HG02852 (cell line): ENCODE measurements around the gene RBPJL.

Source experiments
- ATAC-seq: cut with Tn5 transposase; IDR thresholded peaks from one replicate; pipeline ENCODE4 v1.9.1; 2021; ENCODE audit warnings: mild to moderate bottlenecking, moderate library complexity; ENCODE audit not compliant: unreplicated experiment

RBPJL gene

DNA sequence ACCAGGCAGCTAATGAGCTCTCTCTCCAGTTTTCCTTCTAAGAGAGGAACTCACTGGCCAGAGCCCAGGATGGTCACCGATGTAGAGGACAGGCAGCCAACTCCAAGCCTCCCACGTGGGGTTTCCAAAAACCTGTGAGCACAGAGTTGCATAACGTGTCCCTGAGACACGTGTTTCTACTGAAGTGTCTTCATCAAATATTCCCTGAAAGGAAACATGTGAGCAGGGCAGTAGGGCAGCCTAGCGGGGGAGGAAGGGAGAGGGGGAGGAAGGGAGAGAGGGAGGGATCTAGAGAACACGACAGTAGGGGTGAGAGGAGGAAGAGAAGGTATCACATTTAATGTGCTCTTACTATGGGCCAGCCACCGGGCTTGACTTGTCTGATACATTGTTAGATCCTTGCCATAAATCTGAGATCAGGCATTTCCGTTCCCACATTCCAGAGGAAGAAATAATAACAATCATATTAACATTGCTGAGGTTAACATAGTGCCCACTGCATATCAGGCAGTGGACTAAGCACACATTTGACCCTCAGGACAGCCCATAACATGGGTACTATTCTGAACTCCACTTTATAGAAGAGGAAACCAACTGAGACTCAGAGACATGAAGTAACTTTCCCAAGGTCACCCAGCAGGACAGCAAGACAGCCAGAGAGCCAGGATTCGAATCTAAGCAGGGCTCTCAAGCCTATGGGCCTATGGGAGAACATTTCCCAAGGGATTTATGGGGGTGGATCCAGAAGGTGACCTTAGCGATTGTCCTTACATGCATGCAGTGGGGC lies 51.8 kb downstream of the RBPJL start:
- ATAC-seq = no peak

DNA sequence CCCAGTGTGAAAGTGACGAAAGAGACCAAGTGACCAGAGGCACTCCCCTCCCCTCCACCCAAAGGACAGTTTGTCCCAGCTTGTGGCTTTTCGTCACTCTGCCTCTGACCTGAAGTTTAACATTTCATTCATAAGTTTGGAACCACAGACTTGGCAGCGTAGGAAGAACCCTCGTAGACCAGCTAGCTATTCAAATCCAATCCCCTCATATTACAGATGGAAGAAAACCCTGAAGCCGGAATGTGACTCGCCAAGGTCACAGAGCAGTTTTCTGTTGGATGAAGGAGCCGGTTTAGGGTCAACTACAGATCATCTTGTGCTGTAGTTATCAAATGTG lies 52.4 kb downstream of the RBPJL start:
- ATAC-seq = no peak

DNA sequence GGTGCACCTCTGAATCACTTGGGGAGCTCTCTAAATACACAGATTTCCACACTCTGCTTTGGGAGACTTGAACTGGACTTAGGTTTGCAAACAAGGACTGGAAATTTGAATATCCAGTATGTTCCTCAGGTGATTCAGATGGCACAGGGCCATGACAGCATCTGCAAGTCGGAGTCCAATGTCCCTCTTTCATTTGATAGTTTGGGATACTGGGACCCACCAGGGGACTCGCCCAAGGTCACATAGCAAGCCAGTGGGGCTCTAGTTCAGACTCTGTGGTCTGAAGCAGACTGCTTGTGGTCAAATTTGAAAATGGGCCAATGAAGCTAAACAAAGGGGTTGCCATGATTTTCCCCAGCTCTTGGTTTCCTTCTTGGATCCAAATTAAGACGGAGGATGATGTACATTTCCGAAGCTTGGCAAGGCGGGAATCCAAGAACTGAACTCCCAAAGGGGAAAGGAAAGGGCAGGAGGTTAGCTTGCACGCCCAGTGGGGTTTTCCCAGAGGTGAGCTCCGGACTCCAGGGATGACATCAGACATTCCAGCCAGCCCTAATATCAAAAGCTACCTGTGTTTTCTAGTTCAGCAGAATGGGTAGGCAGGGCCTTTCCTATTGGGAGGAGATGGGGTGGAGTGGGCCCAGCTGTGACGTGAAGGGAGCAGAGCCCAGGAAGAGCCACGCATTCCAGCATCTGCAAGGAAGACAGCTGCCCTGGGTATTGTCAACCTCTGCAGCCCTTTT lies 52.9 kb downstream of the RBPJL start:
- ATAC-seq = no peak

DNA sequence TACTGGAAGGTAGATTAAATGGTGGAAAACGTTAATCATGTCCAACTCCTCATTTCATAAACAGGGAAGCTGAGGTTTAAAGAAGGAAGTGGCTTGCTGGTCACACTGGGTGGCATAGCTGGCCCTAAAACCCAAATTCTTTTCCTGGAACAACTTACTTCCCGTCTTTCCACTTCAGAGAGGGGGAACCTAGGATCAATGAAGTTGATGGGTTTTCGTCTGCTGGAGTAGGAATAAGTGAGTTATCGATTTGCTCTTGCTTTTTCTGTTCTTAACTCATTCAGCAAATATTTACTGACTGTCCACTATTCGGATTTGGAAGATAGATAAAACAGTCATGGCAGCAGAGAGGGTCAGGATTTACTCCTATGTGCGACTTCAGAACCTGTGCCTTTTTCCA lies 55.2 kb downstream of the RBPJL start:
- no peak for ATAC-seq

DNA sequence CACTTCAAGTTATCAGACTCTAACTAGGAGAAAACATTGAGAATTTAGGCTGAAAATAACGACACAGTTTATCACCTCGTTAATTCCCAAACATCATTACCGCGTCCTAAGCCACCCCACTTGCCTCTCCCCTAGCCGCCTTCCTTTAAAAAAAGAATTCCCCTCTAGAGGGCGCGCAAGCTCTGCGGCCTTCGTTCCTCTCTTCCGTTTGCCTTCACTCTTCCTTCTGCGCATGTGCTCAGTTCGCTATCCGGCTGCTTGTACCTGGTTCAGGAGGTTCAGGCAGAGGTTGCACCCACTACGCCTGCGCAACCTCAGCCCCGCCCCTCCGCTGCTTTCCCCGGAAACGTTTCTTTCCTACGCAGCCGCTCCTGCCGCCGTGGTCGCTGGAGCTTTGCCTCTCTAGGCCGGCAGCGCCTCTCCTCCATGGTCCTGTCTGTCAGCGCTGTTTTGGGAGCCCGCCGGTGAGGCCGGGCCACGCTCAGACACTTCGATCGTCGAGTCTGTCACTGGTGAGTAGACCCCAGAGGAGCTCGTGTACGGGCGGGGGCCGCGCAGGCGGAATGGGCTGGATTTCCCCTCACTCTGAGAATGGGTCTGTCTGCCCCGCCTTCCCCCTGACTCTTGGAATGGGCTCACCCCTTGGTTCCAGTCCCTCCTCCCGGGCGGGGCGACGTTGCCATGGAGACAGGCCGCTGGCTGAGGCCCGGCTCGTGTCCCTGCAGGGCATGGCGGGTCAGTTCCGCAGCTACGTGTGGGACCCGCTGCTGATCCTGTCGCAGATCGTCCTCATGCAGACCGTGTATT lies 56.4 kb downstream of the RBPJL start, which contains the start of gene SYS1:
TSS of gene SYS1 (plus strand) at position 353 of the 807 bp plus-strand sequence. CDS start at position 729, 376 bp downstream.
- ATAC-seq = peak; percentile 78

DNA sequence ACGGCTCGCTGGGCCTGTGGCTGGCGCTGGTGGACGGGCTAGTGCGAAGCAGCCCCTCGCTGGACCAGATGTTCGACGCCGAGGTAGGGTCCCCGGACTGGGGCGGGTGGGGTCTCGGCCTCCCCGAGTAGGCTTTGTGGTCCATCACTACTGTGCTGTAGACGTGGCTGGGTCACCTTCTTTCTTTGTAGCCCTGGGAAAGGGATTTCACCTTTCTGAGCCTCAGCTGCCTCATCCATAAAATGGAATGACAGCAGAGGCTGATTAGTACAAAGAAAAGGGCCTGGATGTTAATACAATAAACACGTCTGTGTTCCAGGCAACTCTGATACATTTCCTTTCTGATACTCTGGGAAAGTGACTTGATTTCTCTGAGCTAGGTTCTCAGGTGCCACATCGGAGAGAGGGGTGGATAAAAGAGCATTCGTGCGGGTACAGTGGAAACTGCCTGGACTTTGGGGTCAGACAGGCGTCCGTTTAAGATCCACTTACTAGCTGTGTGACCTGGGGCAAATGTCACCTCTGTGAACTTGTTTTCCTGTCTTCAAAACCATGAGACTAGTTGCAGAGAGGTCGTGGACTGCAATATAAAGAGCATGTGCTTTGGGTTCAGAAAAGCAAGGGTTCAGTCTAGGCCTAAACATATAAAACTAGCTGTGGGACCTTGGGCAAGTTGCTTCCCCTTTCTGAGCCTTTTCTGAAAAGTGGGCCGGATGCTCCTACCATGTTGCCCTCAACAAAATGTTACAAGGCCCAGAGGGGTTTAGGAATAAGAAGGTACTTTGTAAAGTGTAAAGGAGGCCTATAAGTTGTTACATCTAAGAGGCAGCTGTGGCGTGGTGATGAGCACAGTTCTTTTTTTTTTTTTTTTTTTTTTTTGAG lies 57.2 kb downstream of the RBPJL start:
- no peak for ATAC-seq

DNA sequence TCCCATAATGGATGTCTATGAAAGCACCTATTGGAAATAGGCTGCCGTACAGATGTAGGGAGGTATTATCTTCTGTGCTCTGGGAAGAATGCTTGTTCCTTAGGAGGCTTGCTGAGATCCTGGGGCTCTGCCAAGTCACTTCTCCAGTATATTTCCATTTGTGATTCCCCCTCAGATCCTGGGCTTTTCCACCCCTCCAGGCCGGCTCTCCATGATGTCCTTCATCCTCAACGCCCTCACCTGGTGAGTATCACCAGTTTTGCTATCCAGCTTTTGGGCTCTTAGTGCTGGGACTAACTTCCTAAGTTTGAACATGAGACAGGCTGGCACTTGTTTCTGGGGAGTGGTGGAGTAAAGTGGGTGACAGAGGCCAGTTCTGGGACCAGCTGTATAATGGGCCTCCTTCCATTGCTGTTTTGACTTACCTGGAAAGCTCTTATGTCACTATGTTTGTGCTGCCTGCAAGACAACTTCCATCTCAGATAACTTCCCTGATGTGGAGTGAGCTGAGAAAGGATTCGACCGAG lies 58.9 kb downstream of the RBPJL start:
- no peak for ATAC-seq

DNA sequence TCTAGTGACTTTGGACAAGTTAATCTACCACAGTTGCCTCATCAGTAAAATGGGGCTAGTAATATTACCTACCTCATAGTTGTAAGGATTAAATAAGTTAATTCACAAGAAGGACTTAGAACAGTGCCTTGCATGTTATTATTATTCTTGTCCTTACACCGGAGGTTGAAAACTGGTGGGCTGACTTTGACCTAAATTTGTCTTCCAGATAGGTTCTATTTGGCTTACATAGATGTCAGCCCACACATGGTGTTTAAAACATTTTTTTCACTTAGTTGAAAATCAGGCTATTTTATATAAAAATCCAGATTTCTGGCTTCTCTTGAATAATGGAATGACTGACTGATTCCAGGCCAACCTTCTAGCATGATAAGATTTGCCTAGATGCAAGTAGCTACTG lies 59.6 kb downstream of the RBPJL start:
- ATAC-seq = no peak

DNA sequence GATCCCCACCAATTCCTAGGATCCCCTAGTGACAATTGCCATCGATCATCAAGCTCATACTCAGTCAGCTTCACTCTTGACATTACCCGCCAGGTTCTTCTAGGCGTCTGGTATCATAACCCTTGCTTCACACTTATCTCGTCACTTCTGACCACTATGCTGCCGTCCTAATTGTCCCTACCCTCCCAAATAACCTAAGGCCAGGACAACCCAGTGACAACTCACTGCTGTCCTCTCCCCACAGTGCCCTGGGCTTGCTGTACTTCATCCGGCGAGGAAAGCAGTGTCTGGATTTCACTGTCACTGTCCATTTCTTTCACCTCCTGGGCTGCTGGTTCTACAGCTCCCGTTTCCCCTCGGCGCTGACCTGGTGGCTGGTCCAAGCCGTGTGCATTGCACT lies 60.0 kb downstream of the RBPJL start:
- ATAC-seq = no peak

DNA sequence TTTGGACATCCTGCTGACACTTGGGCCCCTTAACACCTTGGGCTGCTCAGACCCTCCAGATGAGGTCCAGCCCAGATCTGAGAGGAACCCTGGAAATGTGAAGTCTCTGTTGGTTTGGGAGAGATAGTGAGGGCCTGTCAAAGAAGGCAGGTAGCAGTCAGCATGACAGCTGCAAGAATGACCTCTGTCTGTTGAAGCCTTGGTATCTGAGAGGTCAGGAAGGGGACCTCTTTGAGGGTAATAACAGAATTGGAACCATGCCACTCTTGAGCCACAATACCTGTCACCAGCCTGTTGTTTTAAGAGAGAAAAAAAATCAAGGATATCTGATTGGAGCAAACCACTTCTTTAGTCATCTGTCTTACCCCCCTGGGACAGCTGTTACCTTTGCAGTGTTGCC lies 60.5 kb downstream of the RBPJL start:
- ATAC-seq = no peak
